GM12874 (cell line): ENCODE results near the gene ADAMTS9.

Source experiments
- CTCF ChIP-seq: IDR thresholded peaks from 2 replicates; pipeline ENCODE4 v1.5.1; 2011; ENCODE audit warnings: low read depth, mild to moderate bottlenecking, control low read depth, low read length, moderate library complexity; ENCODE audit not compliant: insufficient read depth

ADAMTS9 gene

DNA sequence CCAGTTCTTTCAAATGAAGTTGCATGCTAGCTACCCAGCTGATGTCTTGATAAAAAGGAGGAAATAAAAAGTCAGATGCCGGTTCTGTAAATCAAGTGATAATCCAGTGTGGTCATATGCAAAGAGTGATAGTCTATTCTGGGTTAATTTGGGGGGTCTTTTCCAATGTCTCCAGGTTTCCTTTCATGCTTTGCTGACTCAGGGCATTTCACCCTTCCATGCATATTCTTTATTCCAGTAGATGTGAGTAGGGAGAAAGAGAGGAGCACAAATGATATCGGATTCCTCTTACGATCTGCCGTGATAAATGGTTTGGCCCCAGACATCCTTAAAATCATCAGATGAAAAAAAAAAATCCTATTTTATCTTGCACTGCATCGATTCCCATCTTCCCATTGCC is 60.8 kb downstream of the ADAMTS9 start:
- TF ChIP-seq CTCF = no peak

DNA sequence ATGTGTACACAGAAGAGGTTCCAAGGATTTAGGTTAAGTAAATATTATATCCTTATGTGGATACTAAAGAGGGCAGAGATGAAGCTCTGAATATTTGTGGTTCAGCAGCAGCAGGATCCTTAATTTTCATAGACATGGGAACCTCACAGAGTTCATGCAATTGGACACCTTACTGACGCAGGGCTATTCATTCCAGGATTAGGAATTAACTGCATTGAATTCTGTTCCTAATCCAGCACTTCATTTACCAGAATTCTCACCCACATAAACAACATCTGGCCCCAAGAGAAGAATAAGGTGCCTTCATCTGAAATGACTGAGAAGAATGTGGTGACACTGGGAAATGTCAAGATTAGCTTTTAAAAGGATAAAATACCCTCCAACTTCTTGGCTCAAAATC is 62.4 kb downstream of the ADAMTS9 start:
- no peak for TF ChIP-seq CTCF

- TF ChIP-seq CTCF = no peak
Measured at GRCh38 chr3:64623125-64623524, 64.7 kb downstream of the ADAMTS9 start.

DNA sequence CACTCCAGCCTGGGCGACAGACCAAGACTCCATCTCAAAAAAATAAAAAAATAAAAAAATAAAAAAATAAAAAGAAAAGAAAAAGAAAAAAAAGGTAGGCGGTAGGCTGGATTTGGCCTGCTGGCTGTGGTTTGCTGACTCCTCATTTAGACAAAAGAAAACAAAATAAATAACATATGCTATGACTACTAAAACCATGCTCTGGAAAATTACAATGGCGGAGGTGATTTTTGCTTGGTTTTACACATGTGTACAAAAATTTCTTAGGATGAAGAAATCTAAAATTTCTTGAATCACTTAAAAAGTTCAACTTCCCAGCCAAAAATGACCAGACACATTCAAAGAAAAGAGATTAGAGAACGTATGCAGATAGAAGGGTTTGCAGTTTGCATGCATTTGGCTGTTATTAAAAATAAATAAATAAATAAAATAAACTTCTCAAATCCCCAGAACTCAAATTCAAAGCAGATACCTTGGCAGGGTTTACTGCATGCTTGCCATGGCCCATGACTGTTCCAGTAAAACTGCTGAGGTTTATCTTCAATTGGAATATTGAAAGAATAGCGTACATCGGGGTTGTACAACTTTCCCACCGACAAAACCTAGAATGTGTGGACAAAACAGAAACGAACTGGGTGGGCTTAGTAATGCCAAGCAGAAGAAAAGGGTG is 65.9 kb downstream of the ADAMTS9 start:
- TF ChIP-seq CTCF = no peak

- no peak for TF ChIP-seq CTCF
Measured at GRCh38 chr3:64621275-64621674, 66.5 kb downstream of the ADAMTS9 start.

DNA sequence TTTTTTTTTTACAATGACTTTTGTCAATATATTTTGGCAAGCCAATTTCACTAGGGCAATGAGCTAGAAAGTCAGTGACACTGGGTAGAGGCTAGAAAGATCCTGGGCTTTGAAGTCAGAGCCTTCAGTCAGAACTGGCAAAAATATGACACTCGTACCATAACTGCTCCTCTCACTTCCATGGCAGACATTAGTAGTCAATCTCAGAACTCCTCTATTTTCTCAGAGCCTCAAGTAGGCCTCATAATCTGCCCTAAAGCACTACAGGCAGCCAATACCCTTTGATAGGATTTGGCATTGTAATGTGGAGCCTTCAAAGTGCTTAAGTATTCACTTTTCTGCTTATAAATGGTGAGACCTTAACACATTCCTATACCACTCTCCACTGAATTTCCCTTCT is 67.8 kb downstream of the ADAMTS9 start:
- no peak for TF ChIP-seq CTCF

DNA sequence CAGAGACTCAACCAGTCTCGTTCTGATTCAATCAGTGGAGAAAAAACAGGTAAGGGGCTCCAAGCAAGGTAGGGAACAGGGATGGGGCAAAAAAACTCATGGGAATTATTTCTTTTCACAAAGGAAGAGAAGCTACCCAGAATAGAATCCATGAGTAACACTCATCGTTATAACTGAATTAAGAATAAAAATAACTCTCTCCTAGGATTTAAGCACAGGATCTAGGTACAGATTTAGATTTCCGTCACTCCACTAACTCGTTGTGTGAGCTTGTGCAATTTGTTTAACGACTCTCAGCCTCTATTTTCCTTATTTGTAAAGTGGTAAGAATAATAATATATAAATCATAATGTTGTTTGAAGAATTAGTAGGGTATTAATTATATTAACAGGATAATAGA is 68.6 kb downstream of the ADAMTS9 start:
- TF ChIP-seq CTCF = no peak
